Stimulated activated CD4-positive, alpha-beta T cell treated with anti-CD3 and anti-CD28 coated beads, Interleukin-2, amount 100 ng/mL, for 24 hours (primary cell): Measurements from ENCODE around the gene LANCL2.
A peak's percentile ranks its signal among the peaks of the same experiment; 100 is the strongest.
"Not testable (repeated sequence)": the region's sequence is repeated elsewhere in the genome, so short reads cannot be mapped to it uniquely, and the experiment has no call there.

Experiments
- DNase-seq, 2 donors: peaks; one replicate each; pipeline ENCODE4 v3.0.0-alpha.2; 2020

The LANCL2 gene

DNA sequence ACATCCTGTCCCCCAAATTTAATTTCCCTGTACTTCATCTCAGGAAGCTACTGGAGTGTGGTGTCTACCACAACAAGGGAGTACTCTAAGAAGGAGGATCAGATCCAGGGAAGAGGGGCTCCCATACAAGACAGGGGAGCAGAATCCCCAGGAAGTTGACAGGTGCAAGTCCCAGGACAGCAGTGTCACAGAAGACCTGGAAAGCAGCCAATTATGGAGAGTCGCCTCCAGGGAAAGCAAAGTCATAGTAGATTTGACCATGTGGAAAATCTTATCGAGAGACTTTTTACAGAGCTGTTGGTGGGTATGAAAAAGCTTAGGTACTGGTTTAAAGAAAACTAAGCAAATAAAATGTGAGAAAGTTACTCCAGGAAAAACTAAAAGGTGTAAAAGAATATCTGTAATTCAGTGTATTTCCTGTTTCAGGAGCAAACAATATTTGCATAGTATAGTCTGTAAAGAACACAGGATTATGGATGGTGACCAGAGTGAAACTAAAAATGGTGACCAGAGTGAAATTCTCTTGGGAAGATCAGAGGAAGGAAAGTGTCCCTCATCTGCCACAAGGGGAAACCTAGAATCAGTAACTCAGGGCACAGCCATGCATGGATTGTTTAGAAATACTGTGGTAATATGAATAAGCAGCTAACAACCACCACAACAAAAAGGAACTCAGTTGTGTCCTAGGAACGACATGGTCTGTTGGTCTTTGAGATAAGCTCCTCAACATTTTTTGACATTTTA lies 44.5 kb downstream of the LANCL2 start:
- DNase-seq: no peak

- no peak for DNase-seq
Observed at GRCh38 chr7:55410667-55411239, 45.6 kb downstream of the LANCL2 start.

GRCh38 chr7:55411844-55412243 lies 46.7 kb downstream of the LANCL2 start:
- DNase-seq: no peak

DNA sequence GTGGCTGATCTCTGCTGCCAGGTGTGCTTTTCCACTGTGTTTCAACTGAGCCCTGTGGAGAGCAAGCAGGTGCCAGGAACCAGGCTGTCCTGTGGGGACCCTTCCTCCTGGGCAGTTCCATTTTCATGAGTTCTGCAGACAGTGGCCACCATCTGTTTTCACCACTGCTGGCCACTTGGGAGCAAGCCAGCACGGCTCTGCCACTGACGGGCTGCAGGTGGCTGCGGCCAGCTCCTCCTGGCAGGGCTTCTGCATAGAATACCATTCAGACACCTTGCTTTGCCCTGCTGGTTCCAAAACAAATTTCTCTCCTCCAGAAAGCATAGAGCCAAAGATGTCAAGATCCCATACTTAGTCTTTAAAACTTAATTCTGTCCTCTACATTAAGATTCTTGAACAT lies 48.3 kb downstream of the LANCL2 start:
- no peak for DNase-seq

DNA sequence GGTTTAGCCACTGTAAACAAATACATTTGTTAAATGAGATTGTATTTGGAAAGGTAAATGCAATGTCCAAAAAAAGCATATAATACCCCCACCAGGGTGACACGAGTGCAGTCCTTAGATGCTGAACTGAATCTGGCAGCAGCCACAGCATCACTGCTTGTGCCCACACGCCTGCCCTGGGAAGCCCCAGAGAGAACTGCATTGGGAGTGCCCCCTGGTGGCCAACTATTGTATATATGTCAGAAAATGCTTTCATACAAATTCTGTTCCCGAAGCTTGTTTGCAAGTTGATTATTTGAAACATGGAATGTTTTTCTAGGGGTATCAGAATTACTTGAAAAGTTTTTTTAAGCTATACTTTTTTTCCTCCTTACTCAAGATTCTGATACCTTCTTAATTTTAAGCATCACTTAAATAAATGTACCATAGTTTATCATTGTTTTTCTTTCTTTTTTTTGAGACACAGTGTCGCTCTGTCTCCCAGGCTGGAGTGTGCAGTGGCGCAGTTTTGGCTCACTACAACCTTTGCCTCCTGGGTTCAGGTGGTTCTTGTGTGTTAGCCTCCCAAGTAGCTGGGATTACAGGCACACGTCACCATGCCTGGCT lies 50.1 kb downstream of the LANCL2 start:
- DNase-seq: peak; percentile 88 to 90

- not testable (repeated sequence) for DNase-seq
Observed at GRCh38 chr7:55417456-55417855, 52.3 kb downstream of the LANCL2 start.

DNA sequence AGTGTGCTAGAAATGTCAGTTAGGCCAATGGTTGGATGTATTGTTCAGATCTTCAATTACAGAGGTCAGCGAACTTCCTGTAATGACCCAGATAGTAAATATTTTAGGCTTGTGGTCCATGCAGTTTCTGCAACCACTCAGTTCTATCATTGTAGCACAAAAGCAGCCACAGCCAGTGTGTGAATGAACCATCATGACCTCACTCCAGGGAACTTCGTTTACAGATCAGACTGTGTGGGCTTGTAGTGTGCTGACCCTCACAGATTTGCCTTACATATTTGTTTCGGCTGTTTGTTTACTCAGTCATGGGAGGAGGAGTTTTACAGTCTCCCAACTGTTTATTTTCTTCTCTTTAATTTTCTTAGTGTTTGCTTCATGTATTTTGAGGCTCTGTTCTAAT lies 55.4 kb downstream of the LANCL2 start:
- no peak for DNase-seq

DNA sequence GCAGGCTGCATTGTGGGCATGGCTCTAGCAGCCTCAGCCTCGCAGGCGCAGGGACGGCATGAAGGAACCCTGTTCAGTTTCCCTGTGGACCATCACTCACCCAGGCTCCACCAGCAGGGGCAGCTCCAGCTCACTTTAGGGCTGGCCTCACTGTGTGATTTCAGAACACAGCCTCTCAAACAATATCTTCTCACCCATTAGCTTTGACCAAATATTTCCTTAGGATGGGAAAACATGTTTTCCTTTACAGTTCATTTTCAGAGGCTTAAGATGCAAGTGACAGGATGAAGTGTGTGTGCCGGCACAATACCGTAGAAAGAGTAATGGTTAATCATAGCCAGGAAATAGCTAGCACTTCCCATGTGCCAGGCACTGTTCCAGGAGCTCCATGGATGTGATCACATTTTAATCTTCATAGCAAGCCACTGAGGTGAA lies 58.2 kb downstream of the LANCL2 start:
- no peak for DNase-seq

DNA sequence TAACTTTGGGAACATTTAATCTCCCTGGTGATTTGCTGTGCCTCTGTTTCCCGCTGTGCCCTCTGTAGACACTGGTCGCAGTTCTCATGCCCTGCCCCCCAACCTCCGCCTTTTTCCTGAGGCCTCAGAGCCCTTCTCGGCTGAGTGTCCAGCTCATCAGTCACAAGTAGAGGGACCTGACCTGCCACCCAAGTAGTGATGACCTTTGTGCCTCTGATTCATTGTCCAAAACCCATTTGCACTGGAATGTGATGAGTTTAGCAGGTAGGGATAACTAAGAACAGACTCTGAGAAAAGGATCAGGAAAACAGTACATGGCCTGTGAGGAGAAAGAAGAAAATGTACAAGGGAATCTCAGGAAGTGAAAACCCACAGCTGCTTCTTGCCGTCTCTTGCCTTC lies 58.8 kb downstream of the LANCL2 start:
- no peak for DNase-seq

DNA sequence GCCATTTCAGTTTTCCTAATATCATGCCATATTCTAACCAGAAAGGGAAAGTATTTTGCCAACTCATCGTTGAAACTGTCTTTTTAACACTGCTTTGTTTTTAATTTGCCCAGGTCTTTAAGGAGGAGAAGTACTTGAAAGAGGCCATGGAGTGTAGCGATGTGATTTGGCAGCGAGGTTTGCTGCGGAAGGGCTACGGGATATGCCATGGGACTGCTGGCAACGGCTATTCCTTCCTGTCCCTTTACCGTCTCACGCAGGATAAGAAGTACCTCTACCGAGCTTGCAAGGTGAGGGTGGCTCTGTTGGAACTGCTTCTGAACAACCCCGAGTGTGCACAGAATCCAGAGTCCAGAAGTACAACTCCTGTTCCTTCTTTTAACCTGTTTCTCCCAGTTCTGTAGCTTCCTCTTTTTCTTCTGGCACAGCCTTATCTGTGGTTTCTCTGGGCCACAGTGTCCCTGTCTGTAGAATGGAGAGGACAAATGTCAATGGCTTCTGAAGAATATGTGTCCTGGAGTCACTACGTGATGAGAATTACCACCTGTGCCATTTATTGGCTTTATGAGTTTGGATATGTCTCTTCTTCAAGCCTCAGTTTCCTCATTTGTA lies 60.1 kb downstream of the LANCL2 start:
- DNase-seq: no peak

GRCh38 chr7:55426676-55427075 lies 61.5 kb downstream of the LANCL2 start:
- no peak for DNase-seq

GRCh38 chr7:55427342-55427741 lies 62.2 kb downstream of the LANCL2 start:
- no peak for DNase-seq

GRCh38 chr7:55427800-55428199 lies 62.7 kb downstream of the LANCL2 start:
- DNase-seq: no peak

- DNase-seq: no peak
Observed at GRCh38 chr7:55429835-55430499, 64.8 kb downstream of the LANCL2 start.

GRCh38 chr7:55431898-55432297 lies 66.8 kb downstream of the LANCL2 start:
- DNase-seq: no peak

DNA sequence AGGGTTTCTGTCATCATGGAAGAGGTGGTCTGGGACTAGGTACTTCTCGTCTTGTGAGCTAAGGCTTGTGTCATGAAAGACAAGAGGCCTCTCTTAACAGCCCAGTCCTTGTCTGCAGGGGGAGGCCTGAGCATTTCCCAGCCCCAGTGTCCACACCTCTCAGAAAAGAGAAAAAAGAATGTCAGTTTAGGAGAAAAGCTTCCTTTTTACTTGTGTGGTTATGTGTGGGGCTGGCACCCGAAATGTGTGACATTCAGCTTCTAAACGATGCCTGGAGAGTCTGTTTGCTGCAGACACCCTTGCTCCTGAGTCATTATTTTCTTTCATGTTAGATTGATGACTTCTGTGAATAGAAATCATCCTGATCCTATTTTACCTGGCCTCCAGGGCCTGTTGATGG lies 67.4 kb downstream of the LANCL2 start:
- DNase-seq: no peak

GRCh38 chr7:55432939-55433784 lies 68.0 kb downstream of the LANCL2 start:
- no peak for DNase-seq

DNA sequence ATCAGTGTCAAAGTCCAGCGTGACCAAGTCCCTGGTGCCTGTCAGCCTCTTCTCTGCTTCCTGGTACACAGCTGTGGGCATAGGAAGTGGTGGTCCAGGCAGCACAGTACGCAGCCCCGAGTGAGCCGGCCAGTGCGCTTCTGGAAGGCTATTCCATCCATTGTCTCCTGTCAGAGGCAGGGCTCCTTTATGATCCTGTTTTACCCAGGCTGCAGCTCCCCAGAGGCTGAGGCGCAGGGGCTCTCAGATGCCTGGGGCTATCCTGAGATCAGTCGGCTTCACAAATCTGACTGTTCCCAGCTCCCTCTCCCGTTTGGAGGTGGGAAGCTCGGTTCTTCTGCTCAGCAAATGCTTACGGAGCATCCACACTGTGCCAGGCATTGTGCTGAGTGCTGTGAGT lies 70.3 kb downstream of the LANCL2 start:
- DNase-seq: no peak

GRCh38 chr7:55436457-55436856 lies 71.3 kb downstream of the LANCL2 start:
- no peak for DNase-seq

DNA sequence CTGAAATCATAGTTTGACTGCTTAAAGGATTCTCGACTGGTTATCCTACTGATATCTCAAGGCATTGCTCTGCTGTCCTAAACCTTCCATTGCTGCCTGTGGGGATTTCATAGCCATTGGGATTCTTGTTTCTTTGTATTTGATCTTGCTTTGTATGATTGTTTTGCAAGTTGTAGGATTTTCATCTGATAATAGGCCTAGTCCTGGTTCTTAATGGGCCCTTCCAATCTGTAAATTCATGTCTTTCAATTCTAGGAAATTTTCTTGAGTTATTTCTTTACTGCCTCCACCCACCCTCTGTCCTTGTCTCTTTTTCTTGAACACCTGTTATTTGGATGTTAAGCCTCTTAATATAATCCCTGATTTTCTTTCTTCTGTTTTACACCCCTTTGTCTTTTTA lies 72.2 kb downstream of the LANCL2 start:
- DNase-seq: no peak

DNA sequence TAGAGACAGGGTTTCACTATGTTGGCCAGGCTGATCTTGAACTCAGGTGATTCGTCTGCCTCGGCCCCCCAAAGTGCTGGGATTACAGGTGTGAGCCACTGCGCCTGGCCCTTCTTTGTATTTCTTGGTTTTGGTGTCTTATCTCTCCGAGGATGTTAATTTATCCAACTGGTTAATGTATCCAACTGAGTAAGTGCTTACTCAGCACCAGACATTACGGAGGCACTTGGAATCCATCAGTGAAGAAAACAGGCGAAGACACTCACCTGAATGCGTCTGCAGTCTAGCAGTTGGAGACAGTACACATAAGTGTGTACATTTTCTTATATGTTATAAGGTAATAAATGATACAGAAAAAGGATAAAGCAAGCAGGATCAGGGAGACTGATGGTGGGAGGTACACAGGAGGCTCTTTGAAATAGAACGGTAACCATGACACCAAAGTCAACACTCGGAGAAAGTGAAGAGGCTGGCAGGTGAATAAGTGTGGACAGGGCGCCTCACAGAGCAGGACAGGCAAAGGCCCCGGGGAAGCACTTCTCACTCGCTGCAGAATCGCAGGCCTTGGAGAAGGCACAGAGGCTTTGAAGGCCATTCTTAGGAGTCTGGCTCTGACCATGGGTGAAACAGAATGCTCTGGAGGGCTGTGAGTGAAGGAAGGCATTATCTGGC lies 73.1 kb downstream of the LANCL2 start:
- no peak for DNase-seq
